Uterus (tissue), 4 donors: ENCODE measurements around the gene LRGUK. TPM values are rescaled to one million over a fixed set of nuclear protein-coding genes. Genes with fewer than 3 reads are reported as not detected.

Experiments used
- DNase-seq, 2 donors: peaks; one replicate each; pipeline ENCODE4 v3.0.0-alpha.2; 2019 to 2020
- H3K27ac ChIP-seq, 2 donors: fragments of 200-600 bp; sonication (generic); 1 replicate in 1 of 2; 2 replicates in 1 of 2; pipeline ENCODE4 v1.5.1; 2016 to 2018
- H3K27me3 ChIP-seq, 2 donors: fragments of 200-600 bp; sonication (generic); one replicate each; pipeline ENCODE4 v1.5.1; 2018 to 2019; ENCODE audit warnings: control low read depth in 1 of 2
- H3K36me3 ChIP-seq, 2 donors: fragments of 200-600 bp; sonication (generic); one replicate each; pipeline ENCODE4 v1.5.1; 2019; ENCODE audit warnings: control low read depth in 1 of 2
- H3K4me1 ChIP-seq, 2 donors: fragments of 200-600 bp; sonication (generic); one replicate each; pipeline ENCODE4 v1.5.1; 2018 to 2019; ENCODE audit warnings: control low read depth in 1 of 2
- H3K4me3 ChIP-seq, 2 donors: fragments of 200-600 bp; sonication (generic); 1 replicate in 1 of 2; 2 replicates in 1 of 2; pipeline ENCODE4 v1.5.1; 2018 to 2019; ENCODE audit warnings: mild to moderate bottlenecking in 1 of 2
- H3K9me3 ChIP-seq, 2 donors: fragments of 200-600 bp; sonication (generic); one replicate each; pipeline ENCODE4 v1.5.1; 2019; ENCODE audit warnings: control low read depth in 1 of 2
- POLR2A ChIP-seq, 2 donors: fragments of 450-650 bp; IDR thresholded peaks; one replicate each; pipeline ENCODE4 v1.6.1; 2016; ENCODE audit warnings: antibody characterized with exemption in 2 of 2, mild to moderate bottlenecking in 1 of 2, moderate library complexity in 1 of 2
- intact Hi-C: fragments of 100-400 bp; cut with DNase I; formaldehyde crosslinking; loops from one replicate; pipeline ENCODE4 v1.15.1; 2023; ENCODE audit warnings: low total_unique reads
- total RNA-seq, 4 donors: library from RNA; depleted of rRNA in 3 of 4; stranded (reverse); fragments of >200 nt in 3 of 4; gene quantifications; one replicate each; pipeline versions ENCODE4 v1.1.0 to v1.2.4, GENCODE V29; 2014 to 2023
- TF ChIP-seq, protein P1 (sequence below), 4 experiments: fragments of 200-600 bp in 2 of 4; fragments of 450-650 bp in 2 of 4; sonication (generic) in 2 of 4; IDR thresholded peaks; one replicate each; pipeline ENCODE4 v1.5.1; 2016 to 2019; ENCODE audit warnings: antibody characterized with exemption in 4 of 4, mild to moderate bottlenecking in 2 of 4, moderate library complexity in 1 of 4
- donor health status: DM: yes; HTN: yes; CAD: no.

The LRGUK gene
- total RNA-seq, 4 donors from 2014 or later, result 0.91 to 3.8 (median 1.3) TPM; not detected in 1

DNA sequence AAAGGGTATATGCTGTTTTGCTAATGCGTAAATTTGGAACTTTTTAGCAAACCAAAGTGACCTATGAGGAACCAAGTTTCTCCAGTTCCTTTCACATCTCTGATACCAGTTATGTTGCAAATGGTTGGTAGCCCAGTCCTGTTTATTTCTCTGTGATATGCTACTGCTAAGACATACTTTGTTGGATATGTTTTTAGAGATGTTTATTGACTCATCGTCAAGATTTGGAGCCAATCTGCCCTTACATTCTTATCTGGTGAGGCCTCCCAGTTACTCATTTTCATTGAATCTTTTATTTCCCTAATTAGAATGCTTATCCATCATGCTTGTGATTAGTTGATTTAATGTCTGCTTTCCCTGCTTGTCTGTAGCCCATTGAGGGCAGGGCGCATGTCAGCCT is 58.9 kb downstream of the LRGUK start:
- intact Hi-C loops, result no loop called here
- TF ChIP-seq, protein P1, sequence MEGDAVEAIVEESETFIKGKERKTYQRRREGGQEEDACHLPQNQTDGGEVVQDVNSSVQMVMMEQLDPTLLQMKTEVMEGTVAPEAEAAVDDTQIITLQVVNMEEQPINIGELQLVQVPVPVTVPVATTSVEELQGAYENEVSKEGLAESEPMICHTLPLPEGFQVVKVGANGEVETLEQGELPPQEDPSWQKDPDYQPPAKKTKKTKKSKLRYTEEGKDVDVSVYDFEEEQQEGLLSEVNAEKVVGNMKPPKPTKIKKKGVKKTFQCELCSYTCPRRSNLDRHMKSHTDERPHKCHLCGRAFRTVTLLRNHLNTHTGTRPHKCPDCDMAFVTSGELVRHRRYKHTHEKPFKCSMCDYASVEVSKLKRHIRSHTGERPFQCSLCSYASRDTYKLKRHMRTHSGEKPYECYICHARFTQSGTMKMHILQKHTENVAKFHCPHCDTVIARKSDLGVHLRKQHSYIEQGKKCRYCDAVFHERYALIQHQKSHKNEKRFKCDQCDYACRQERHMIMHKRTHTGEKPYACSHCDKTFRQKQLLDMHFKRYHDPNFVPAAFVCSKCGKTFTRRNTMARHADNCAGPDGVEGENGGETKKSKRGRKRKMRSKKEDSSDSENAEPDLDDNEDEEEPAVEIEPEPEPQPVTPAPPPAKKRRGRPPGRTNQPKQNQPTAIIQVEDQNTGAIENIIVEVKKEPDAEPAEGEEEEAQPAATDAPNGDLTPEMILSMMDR (IDR thresholded peaks at IDR 0.05), result no peak
- no peak for TF ChIP-seq POLR2A (IDR thresholded peaks at IDR 0.05)
- H3K9me3 ChIP-seq, result no peaks in the 10 kb centered on the region
- no peak overlapping the region for H3K4me3 ChIP-seq
- no peaks in the 10 kb centered on the region for H3K4me1 ChIP-seq
- no peak for DNase-seq
- H3K27me3 ChIP-seq, result no peaks in the 10 kb centered on the region
- H3K36me3 ChIP-seq, result no peaks in the 10 kb centered on the region
- no peak overlapping the region for H3K27ac ChIP-seq

DNA sequence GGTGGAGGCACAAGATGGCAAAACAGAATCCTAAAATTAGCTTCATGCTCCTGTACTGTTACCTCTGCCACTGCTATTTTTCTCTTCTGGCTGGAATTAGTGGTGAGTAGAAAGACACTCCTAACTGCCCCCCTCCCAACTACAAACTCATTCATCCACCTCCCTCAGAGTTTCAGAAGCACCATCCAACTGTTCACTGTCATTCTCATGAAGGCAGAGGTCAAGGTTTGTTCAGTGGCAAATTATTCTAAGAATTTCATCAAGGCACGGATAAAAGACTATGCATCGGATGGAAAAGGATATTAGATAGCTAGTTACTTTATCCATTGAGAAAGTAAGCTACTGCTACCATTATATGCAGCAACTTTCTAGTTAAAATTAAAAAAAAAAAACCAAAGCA is 59.7 kb downstream of the LRGUK start:
- intact Hi-C loops, result no loop called here
- Histone ChIP-seq H3K9me3 (no peaks in the 10 kb centered on the region), H3K27ac (no peak overlapping the region), H3K36me3 (no peaks in the 10 kb centered on the region), H3K4me1 (no peaks in the 10 kb centered on the region), H3K4me3 (no peak overlapping the region), H3K27me3 (no peaks in the 10 kb centered on the region)
- no peak for DNase-seq
- TF ChIP-seq, protein P1 (IDR thresholded peaks at IDR 0.05), result no peak

DNA sequence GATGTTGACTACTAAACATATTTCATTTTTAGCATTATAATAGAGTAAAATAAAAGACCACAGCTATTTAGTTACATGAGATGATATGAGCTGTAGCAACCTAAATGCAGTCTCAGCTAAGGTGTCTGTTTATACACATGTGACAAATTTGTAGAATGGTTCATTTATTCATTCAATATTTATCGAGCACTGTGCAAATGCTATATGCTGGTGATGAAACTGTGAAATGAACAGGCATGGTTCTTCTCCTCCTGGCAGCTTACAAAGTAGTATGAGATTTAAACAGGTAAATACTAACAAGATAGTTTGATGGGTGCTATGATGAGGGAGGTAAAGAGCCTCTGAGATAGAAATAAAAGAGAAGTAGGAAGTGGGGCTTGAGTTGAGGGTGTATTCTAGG is 60.8 kb downstream of the LRGUK start:
- Histone ChIP-seq H3K27ac (no peak overlapping the region), H3K4me1 (no peaks in the 10 kb centered on the region), H3K9me3 (no peaks in the 10 kb centered on the region), H3K36me3 (no peaks in the 10 kb centered on the region), H3K4me3 (no peak overlapping the region), H3K27me3 (no peaks in the 10 kb centered on the region)
- intact Hi-C loops, result no loop called here
- DNase-seq, result no peak
- TF ChIP-seq, protein P1 (IDR thresholded peaks at IDR 0.05), result no peak
- no peak for TF ChIP-seq POLR2A (IDR thresholded peaks at IDR 0.05)

DNA sequence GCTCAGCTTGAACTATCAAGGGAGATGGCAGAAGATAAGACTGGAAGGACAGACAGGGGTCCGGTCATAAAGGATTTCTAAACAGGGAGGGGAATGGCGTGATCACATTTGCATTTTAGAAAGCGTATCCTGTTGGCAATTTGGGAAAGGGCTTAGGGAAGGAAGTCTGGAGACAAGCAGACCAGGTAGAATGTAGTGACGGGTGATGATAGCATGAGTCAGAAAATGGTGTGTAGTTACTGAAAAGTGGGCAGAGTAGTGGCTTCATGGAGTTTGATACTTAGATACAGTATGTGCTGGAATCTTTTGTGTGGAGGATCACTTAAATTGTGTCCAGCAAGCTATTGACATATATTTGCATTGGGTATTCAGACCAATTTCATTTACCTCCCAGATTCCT is 61.2 kb downstream of the LRGUK start:
- H3K27me3 ChIP-seq, result no peaks in the 10 kb centered on the region
- intact Hi-C loops, result no loop called here
- DNase-seq, result no peak
- TF ChIP-seq, protein P1 (IDR thresholded peaks at IDR 0.05), result no peak
- no peaks in the 10 kb centered on the region for H3K36me3 ChIP-seq
- no peak overlapping the region for H3K27ac ChIP-seq
- H3K4me1 ChIP-seq, result no peaks in the 10 kb centered on the region
- no peak overlapping the region for H3K4me3 ChIP-seq
- no peaks in the 10 kb centered on the region for H3K9me3 ChIP-seq

DNA sequence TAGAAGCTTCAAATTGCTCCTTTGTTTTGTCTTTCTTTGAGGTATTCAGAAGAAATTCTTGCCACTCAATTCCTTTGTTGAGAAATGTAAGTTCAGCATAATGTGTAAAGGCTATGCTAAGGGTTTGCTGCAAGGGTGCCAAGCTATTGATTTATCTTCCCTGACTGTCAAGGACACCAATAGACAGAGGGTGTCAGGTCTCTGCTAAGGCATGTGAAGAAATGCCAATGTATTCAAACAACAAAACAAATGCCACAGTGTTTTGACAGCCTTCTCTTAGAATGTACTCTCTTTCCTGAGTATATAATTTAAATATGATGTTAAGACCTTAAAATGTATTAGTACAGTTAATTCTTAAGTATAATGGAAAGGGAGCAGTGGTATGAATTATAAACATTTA is 62.4 kb downstream of the LRGUK start:
- Histone ChIP-seq H3K27ac (no peak overlapping the region), H3K4me1 (no peaks in the 10 kb centered on the region), H3K4me3 (no peak overlapping the region), H3K36me3 (no peaks in the 10 kb centered on the region), H3K9me3 (no peaks in the 10 kb centered on the region), H3K27me3 (no peaks in the 10 kb centered on the region)
- intact Hi-C loops, result no loop called here
- TF ChIP-seq POLR2A (IDR thresholded peaks at IDR 0.05), result no peak
- TF ChIP-seq, protein P1 (IDR thresholded peaks at IDR 0.05), result no peak
- DNase-seq, result no peak
